Skeletal muscle tissue (tissue), 4 donors: ENCODE data around the gene CLDN9. TPM values are rescaled to one million over a fixed set of nuclear protein-coding genes. Genes with fewer than 3 reads are reported as not detected.

Experiments
- H3K27ac ChIP-seq: one replicate; pipeline ENCODE4 v1.7.0; 2013; ENCODE audit warnings: mild to moderate bottlenecking, low read depth, low read length, inconsistent platforms
- H3K27me3 ChIP-seq, 3 donors: one replicate each; pipeline ENCODE4 v1.7.0; 2013; ENCODE audit warnings: low read length in 3 of 3; ENCODE audit not compliant: control insufficient read depth in 3 of 3, insufficient read depth in 3 of 3
- H3K36me3 ChIP-seq, 3 donors: one replicate each; pipeline ENCODE4 v1.7.0; 2013; ENCODE audit warnings: low read length in 3 of 3; ENCODE audit not compliant: control insufficient read depth in 3 of 3, insufficient read depth in 3 of 3
- H3K4me1 ChIP-seq, 3 donors: one replicate each; pipeline ENCODE4 v1.7.0; 2013; ENCODE audit warnings: low read length in 3 of 3, mild to moderate bottlenecking in 3 of 3; ENCODE audit not compliant: control insufficient read depth in 3 of 3, insufficient read depth in 3 of 3
- H3K4me3 ChIP-seq, 3 donors: one replicate each; pipeline ENCODE4 v1.7.0; 2013; ENCODE audit warnings: low read length in 3 of 3
- H3K9ac ChIP-seq, 3 donors: one replicate each; pipeline ENCODE4 v1.7.0; 2013; ENCODE audit warnings: low read length in 3 of 3, mild to moderate bottlenecking in 3 of 3, moderate library complexity in 2 of 3, low read depth in 1 of 3
- H3K9me3 ChIP-seq, 3 donors: one replicate each; pipeline ENCODE4 v1.7.0; 2013; ENCODE audit warnings: low read length in 3 of 3; ENCODE audit not compliant: control insufficient read depth in 3 of 3
- total RNA-seq: library from RNA; depleted of rRNA; stranded (reverse); fragments of >200 nt; gene quantifications from one replicate; pipeline ENCODE4 v1.2.3, GENCODE V29; 2014
- donor health status: Osteomylitis.

The CLDN9 gene
- total RNA-seq, 1 donor from 2014 or later = not detected

DNA sequence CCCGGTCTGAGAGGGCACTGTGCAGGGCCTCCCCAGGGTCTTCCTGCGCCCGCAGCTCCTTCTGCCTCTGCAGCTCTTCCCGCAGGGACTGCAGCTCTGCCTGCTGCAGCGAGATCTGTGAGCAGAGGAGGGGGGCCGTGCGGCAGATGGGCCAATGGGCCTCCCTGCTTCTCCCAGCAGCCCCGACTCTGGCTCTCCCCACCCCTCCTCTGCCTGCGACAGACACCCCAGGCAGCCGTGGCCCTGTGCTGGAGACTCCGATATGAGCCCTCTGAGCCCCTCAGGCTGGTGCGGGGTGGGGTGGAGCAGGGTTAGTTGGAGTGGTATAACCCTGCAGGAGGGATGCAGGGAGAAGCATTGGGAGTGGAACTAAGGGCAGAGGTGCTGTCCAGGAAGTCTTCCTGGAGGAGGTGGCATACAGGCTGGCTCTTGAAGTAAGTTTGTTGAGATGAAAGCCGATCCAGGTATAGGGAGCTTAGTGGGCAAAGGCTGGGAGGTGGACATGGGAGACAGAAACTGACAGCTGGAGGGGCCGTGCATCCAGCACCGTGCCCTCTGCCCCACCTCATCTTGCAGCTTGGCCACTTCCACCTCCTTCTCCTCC lies 16.1 kb downstream of the CLDN9 start:
- H3K4me1 ChIP-seq = peaks cover 4 to 20% (median 16%) of the 10 kb centered on the region in 3 donors
- H3K4me3 ChIP-seq = no peak overlapping the region
- H3K9me3 ChIP-seq = no peaks in the 10 kb centered on the region
- peaks cover 36 to 48% (median 39%) of the 10 kb centered on the region in 3 donors for H3K27me3 ChIP-seq
- no peak overlapping the region for H3K27ac ChIP-seq
- H3K9ac ChIP-seq = no peak overlapping the region
- H3K36me3 ChIP-seq = peaks cover 14 to 19% (median 19%) of the 10 kb centered on the region in 3 donors

GRCh38 chr16:3029491-3030221 lies 16.9 kb downstream of the CLDN9 start:
- H3K27ac ChIP-seq = no peak overlapping the region
- peaks cover 40 to 51% (median 43%) of the 10 kb centered on the region in 3 donors for H3K27me3 ChIP-seq
- no peak overlapping the region for H3K9ac ChIP-seq
- peaks cover 14 to 19% (median 19%) of the 10 kb centered on the region in 3 donors for H3K36me3 ChIP-seq
- no peaks in the 10 kb centered on the region for H3K9me3 ChIP-seq
- no peak overlapping the region for H3K4me3 ChIP-seq
- H3K4me1 ChIP-seq = peaks cover 0 to 20% (median 14%) of the 10 kb centered on the region in 3 donors

DNA sequence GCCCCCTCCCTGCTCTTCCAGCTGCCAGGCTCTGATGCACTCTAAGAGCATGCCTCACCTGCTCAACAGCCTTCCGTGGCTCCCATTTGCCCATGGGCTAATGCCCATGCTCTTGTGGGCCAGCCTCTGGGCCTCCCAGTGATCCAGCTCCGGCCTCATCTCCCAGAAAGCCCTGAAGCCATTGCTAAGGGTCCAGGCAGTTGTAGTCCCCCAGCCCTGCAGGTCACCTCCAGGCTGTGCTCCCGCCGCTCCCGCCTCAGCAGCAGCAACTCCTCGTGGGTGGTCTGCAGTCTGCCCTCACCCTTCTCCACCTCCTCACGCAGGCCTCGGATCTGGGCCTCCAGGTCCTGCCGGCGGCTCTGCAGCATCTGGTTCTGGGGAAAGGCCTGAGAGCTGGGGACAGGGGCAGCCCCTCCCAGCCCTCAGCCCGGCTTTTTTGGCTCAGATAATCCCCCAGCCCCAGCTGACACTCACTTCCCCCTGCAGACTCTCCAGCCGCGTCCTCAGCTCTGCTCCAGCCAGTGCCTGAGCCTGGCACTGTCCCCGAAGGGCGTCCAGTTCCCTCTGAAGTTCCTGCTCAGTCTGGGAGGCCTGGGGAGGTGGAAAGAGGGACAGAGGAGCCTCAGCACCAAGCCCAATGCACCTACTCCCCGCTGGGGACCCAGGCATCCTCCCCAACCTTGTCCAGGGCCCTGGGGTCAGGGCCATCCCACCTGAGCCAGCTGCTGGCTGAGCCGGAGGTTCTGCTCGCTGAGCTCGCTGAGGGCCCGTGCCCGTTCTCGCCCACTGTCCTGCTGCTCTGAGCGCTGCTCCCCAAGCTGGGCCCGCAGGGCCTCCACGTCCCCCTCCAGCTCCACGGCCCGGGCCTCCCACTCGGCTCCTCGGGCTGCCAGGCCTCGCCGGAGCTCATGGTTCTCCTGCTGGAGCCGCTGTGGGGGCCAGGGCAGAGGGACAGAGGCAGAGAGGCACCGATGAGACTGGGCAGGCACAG lies 17.8 kb downstream of the CLDN9 start:
- Histone ChIP-seq H3K27ac (no peak overlapping the region), H3K4me3 (no peak overlapping the region), H3K9ac (no peak overlapping the region), H3K9me3 (no peaks in the 10 kb centered on the region), H3K4me1 (peaks cover 0 to 13% (median 12%) of the 10 kb centered on the region in 3 donors), H3K36me3 (peaks cover 14 to 19% (median 19%) of the 10 kb centered on the region in 3 donors), H3K27me3 (peaks cover 48 to 59% (median 50%) of the 10 kb centered on the region in 3 donors)

- Histone ChIP-seq H3K9ac (no peak overlapping the region), H3K4me1 (peaks cover 0 to 12% (median 12%) of the 10 kb centered on the region in 3 donors), H3K27ac (no peak overlapping the region), H3K9me3 (no peaks in the 10 kb centered on the region), H3K36me3 (no peaks in the 10 kb centered on the region), H3K4me3 (no peak overlapping the region), H3K27me3 (peaks cover 67 to 75% (median 67%) of the 10 kb centered on the region in 3 donors)
These were observed 19.9 kb downstream of the CLDN9 start for GRCh38 chr16:3032624-3033023.

GRCh38 chr16:3035289-3035971 lies 22.7 kb downstream of the CLDN9 start:
- H3K27ac ChIP-seq = no peak overlapping the region
- H3K27me3 ChIP-seq = peaks cover 64 to 84% (median 71%) of the 10 kb centered on the region in 3 donors
- H3K9ac ChIP-seq = no peak overlapping the region
- H3K36me3 ChIP-seq = no peaks in the 10 kb centered on the region
- H3K9me3 ChIP-seq = no peaks in the 10 kb centered on the region
- H3K4me1 ChIP-seq = no peaks in the 10 kb centered on the region
- no peak overlapping the region for H3K4me3 ChIP-seq

DNA sequence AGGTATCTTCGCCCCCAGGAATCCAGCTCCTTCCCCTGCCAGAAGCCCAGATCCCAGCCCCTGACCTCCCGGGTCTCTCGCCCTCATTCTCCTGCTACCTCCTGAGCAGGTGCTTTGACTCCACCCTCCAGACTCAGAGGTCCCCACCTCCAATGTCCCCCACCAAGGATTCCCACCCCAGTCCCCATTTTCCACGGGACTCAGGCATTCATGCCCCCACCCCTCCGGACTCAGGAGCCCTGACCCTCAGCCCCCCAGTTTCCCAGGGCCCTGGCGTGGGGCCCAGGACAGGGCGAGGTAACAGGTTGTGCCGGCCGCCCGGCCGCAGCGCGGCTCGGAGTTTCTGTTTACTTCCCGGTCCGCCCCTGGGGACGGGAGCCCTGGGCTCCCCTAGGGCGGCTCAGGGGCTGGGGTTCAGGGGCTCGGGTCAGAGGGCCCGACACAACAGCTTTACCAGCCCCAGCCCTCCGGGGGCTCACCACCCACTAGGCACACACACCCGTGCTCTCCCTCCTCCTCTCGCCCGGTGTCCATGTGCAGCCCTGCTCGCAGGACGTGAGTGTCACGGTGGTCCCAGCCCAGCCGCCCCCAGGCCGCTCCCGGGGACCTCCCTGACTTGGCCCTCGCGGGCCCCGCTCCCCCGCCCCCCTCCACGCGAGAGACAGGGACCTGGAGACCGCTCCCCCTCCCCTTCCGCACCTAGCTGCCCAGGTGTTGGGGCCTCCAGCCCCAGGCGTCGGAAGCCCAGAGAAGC lies 23.4 kb downstream of the CLDN9 start:
- Histone ChIP-seq H3K4me1 (no peaks in the 10 kb centered on the region), H3K4me3 (no peak overlapping the region), H3K27ac (no peak overlapping the region)

GRCh38 chr16:3036726-3037315 lies 24.1 kb downstream of the CLDN9 start, which contains the start of gene BICDL2:
Gene BICDL2 (minus strand): TSS chr16:3036944. CDS start chr16:3035496, 1,448 bp downstream.
- no peak within 1 kb of the TSS for H3K4me3 ChIP-seq
- H3K27ac ChIP-seq = no peak within 1 kb of the TSS
- H3K9me3 ChIP-seq = no peaks in the 10 kb centered on the region
- H3K4me1 ChIP-seq = no peaks in the 10 kb centered on the region
- H3K36me3 ChIP-seq = no peaks in the 10 kb centered on the region
- peaks cover 57 to 78% (median 65%) of the 10 kb centered on the region in 3 donors for H3K27me3 ChIP-seq
- H3K9ac ChIP-seq = no peak within 1 kb of the TSS

More for the DNA sequence above, 23.4 kb downstream of the CLDN9 start:
- H3K36me3 ChIP-seq = no peaks in the 10 kb centered on the region
- H3K9me3 ChIP-seq = no peaks in the 10 kb centered on the region
- H3K27me3 ChIP-seq = peaks cover 59 to 79% (median 66%) of the 10 kb centered on the region in 3 donors
- H3K9ac ChIP-seq = no peak overlapping the region

DNA sequence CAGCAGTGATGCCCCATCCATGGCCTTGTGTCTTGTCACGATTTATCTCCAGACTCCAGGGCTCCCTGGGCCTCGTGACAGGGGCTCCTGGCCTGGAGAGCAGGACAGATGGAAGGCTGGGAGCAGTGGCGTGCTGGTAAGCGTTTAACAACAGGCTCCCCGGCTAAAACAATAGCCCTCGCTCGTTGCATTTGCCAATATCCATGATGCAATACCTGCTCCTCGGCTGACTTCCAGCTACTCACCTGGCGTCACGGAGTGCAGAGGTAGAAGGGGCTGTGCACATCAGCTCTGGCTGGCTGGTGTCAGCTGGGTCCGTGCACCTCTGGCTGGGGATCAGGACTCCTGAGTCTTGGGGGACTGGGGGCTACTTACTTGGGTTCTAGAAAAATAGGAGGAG lies 25.5 kb downstream of the CLDN9 start:
- Histone ChIP-seq H3K27ac (no peak overlapping the region), H3K4me3 (no peak overlapping the region), H3K27me3 (peaks cover 57 to 77% (median 67%) of the 10 kb centered on the region in 3 donors), H3K9ac (no peak overlapping the region), H3K36me3 (no peaks in the 10 kb centered on the region), H3K4me1 (no peaks in the 10 kb centered on the region), H3K9me3 (no peaks in the 10 kb centered on the region)
